ENCODE data around the gene GPRC5C. TPM values are rescaled to one million over a fixed set of nuclear protein-coding genes. Genes with fewer than 3 reads are reported as not detected.

GPRC5C gene
- total and polyA plus RNA-seq, 2 of the 13 experiments (the other 11 are each of a cell fraction or from before 2014, with no cell fraction given): 85.6 to 300 TPM

DNA sequence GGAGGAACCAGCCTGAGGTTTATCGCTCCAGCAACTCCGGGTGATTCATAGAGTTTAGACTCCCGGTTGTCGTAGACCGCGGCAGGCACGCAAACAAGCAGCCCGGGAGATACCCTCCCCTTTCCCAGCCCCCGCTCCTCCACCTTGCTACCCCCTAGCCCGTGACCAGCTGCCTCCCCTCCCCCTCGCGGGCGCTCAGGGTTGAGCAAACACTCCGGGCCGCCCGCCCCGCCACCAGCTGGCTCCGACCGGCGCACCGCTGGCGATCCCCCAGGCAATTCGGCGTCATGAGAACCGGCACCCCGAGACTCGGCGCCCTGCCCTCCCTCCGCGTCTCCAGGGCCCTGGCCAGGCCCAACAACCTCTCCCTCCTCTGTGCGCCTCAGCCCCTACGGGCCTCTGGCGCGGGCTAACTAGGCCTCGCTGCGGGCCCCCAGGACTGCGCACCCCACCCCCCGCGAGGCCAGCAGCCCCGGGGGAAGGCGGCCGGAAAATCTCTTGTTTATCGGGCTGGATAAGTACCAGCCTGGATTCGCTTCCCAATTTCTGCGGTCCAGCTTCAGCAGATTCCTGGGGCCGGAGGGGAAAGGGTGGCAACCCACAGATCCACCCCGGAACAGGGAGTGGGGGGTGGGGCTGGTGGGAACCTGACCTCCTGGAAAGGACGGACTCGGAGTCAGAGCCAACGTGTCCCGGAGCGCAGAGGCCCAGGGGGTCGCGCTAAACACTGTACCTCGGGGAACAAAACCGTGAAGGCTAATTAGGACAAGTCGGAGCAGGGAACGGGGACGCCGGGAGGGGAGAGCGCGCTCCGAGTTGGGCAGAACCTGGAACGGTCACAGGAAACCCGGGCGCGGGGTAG lies 951 bp upstream of the GPRC5C start (continued):
- TF ChIP-seq TERF1 (CRISPR knock-in tag; IDR thresholded peaks at IDR 0.05) (no peak), HHEX (CRISPR knock-in tag; IDR thresholded peaks at IDR 0.05) (peak; percentile 42; the same call in 1 of the 2 replicates), GPN1 (CRISPR knock-in tag; IDR thresholded peaks at IDR 0.05; ENCODE audit: borderline replicate concordance) (no peak), NR1H2 (CRISPR knock-in tag; IDR thresholded peaks at IDR 0.05; ENCODE audit: borderline replicate concordance, low read depth) (peak; percentile 34; the same call in 1 of the 2 replicates), ZMAT3 (CRISPR knock-in tag; conservative IDR thresholded peaks at IDR 0.05) (peak; percentile 83), HMG20B (CRISPR knock-in tag; conservative IDR thresholded peaks at IDR 0.05) (0 out of 2 replicates have a peak, but pooled peaks have one; percentile 51), ZNF768 (CRISPR knock-in tag; IDR thresholded peaks at IDR 0.05) (no peak; the same call in 1 of the 2 replicates), WIZ (CRISPR knock-in tag; IDR thresholded peaks at IDR 0.05) (no peak), ZNF883 (CRISPR knock-in tag; IDR thresholded peaks at IDR 0.05; ENCODE audit: not compliant biosample characterization) (peak; percentile 64), TAF15 (IDR thresholded peaks at IDR 0.05; ENCODE audit: low read depth, low read length, poor library complexity, severe bottlenecking) (peak; percentile 38), RBFOX2 (IDR thresholded peaks at IDR 0.05; ENCODE audit: low read depth, low read length) (peak; percentile 81), RFXANK (CRISPR knock-in tag; IDR thresholded peaks at IDR 0.05) (no peak), AKAP8 (CRISPR knock-in tag; IDR thresholded peaks at IDR 0.05) (peak; percentile 58; the same call in 1 of the 2 replicates), MNT (IDR thresholded peaks at IDR 0.05) (no peak), REL (CRISPR knock-in tag; conservative IDR thresholded peaks at IDR 0.05) (no peak; the same call in 1 of the 2 replicates), LRRFIP1 (CRISPR knock-in tag; conservative IDR thresholded peaks at IDR 0.05) (no peak), ZNF350 (CRISPR knock-in tag; IDR thresholded peaks at IDR 0.05; ENCODE audit: borderline replicate concordance, low read depth) (peak; percentile 84; the same call in 1 of the 2 replicates)
- TF ChIP-seq, protein P1, sequence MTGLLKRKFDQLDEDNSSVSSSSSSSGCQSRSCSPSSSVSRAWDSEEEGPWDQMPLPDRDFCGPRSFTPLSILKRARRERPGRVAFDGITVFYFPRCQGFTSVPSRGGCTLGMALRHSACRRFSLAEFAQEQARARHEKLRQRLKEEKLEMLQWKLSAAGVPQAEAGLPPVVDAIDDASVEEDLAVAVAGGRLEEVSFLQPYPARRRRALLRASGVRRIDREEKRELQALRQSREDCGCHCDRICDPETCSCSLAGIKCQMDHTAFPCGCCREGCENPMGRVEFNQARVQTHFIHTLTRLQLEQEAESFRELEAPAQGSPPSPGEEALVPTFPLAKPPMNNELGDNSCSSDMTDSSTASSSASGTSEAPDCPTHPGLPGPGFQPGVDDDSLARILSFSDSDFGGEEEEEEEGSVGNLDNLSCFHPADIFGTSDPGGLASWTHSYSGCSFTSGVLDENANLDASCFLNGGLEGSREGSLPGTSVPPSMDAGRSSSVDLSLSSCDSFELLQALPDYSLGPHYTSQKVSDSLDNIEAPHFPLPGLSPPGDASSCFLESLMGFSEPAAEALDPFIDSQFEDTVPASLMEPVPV (CRISPR knock-in tag; IDR thresholded peaks at IDR 0.05): peak; percentile 74; the same call in 1 of the 2 replicates
- TF ChIP-seq, protein P2, sequence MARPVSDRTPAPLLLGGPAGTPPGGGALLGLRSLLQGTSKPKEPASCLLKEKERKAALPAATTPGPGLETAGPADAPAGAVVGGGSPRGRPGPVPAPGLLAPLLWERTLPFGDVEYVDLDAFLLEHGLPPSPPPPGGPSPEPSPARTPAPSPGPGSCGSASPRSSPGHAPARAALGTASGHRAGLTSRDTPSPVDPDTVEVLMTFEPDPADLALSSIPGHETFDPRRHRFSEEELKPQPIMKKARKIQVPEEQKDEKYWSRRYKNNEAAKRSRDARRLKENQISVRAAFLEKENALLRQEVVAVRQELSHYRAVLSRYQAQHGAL (CRISPR knock-in tag; IDR thresholded peaks at IDR 0.05; ENCODE audit: not compliant biosample characterization): peak; percentile 36
- TF ChIP-seq, protein P3, sequence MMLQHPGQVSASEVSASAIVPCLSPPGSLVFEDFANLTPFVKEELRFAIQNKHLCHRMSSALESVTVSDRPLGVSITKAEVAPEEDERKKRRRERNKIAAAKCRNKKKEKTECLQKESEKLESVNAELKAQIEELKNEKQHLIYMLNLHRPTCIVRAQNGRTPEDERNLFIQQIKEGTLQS (CRISPR knock-in tag; IDR thresholded peaks at IDR 0.05): peak; percentile 39; the same call in 1 of the 2 replicates

All from HepG2 (cell line).